Measurements from ENCODE around the gene SGPP2.

The SGPP2 gene

GRCh38 chr2:222514901-222515300, 90.6 kb downstream of the SGPP2 start:
- DNase-seq (ENCODE audit: low read depth): no peak
- TF ChIP-seq CTCF (conservative IDR thresholded peaks at IDR 0.05; ENCODE audit: control insufficient read depth, insufficient read depth, low read depth, low read length): no peak
- no peak overlapping the region for H3K4me3 ChIP-seq (ENCODE audit: control insufficient read depth, low read depth, low read length)

- H3K4me3 ChIP-seq (ENCODE audit: control insufficient read depth, low read depth, low read length): no peak overlapping the region
- no peak for TF ChIP-seq CTCF (conservative IDR thresholded peaks at IDR 0.05; ENCODE audit: control insufficient read depth, insufficient read depth, low read depth, low read length)
- DNase-seq (ENCODE audit: low read depth): peak; percentile 64
Observed at GRCh38 chr2:222518570-222519381, 94.4 kb downstream of the SGPP2 start.

GRCh38 chr2:222521099-222521498, 96.8 kb downstream of the SGPP2 start:
- no peak for TF ChIP-seq CTCF (conservative IDR thresholded peaks at IDR 0.05; ENCODE audit: control insufficient read depth, insufficient read depth, low read depth, low read length)
- no peak for DNase-seq (ENCODE audit: low read depth)
- no peak overlapping the region for H3K4me3 ChIP-seq (ENCODE audit: control insufficient read depth, low read depth, low read length)

- DNase-seq (ENCODE audit: low read depth): no peak
- TF ChIP-seq CTCF (conservative IDR thresholded peaks at IDR 0.05; ENCODE audit: control insufficient read depth, insufficient read depth, low read depth, low read length): no peak
- no peak overlapping the region for H3K4me3 ChIP-seq (ENCODE audit: control insufficient read depth, low read depth, low read length)
Observed at GRCh38 chr2:222522082-222522481, 97.7 kb downstream of the SGPP2 start.

GRCh38 chr2:222523783-222524544, 99.6 kb downstream of the SGPP2 start:
- no peak for TF ChIP-seq CTCF (conservative IDR thresholded peaks at IDR 0.05; ENCODE audit: control insufficient read depth, insufficient read depth, low read depth, low read length)
- H3K4me3 ChIP-seq (ENCODE audit: control insufficient read depth, low read depth, low read length): no peak overlapping the region

GRCh38 chr2:222525811-222526210, 101.5 kb downstream of the SGPP2 start:
- H3K4me3 ChIP-seq (ENCODE audit: control insufficient read depth, low read depth, low read length): no peak overlapping the region
- DNase-seq (ENCODE audit: low read depth): no peak
- TF ChIP-seq CTCF (conservative IDR thresholded peaks at IDR 0.05; ENCODE audit: control insufficient read depth, insufficient read depth, low read depth, low read length): no peak

More at GRCh38 chr2:222523783-222524544, 99.6 kb downstream of the SGPP2 start:
- no peak for DNase-seq (ENCODE audit: low read depth)

All from fibroblast of mammary gland (primary cell).